ENCODE data around the gene ZNF20.

GRCh38 chr19:12155324-12155860 lies 15.2 kb upstream of the ZNF20 start:
- TF ChIP-seq CTCF (IDR thresholded peaks at IDR 0.05) (no peak), EZH2 (IDR thresholded peaks at IDR 0.05; ENCODE audit: borderline replicate concordance, insufficient read depth, low read depth, low read length, poor library complexity, severe bottlenecking) (no peak)
